NT2/D1 (cell line): ENCODE data around the gene PIK3R6.
A peak's percentile ranks its signal among the peaks of the same experiment; 100 is the strongest.
"Not testable (repeated sequence)": the region's sequence is repeated elsewhere in the genome, so short reads cannot be mapped to it uniquely, and the experiment has no call there.

Experiments
- DNase-seq: peaks from one replicate; pipeline ENCODE4 v3.0.0-alpha.2; 2011; ENCODE audit warnings: low read depth, low spot score
- H3K27me3 ChIP-seq: 2 replicates; pipeline ENCODE4 v1.6.0; 2011; ENCODE audit warnings: mild to moderate bottlenecking; ENCODE audit not compliant: insufficient read length, insufficient read depth
- H3K36me3 ChIP-seq: 2 replicates; pipeline ENCODE4 v1.6.1; 2011; ENCODE audit warnings: mild to moderate bottlenecking, low read length, mixed read lengths; ENCODE audit not compliant: insufficient read depth, insufficient read length
- H3K4me1 ChIP-seq: 2 replicates; pipeline ENCODE4 v1.5.1; 2011; ENCODE audit not compliant: insufficient read depth, insufficient read length
- H3K4me3 ChIP-seq: 2 replicates; pipeline ENCODE4 v1.5.1; 2011; ENCODE audit warnings: low read depth; ENCODE audit not compliant: insufficient read length
- H3K9ac ChIP-seq: 2 replicates; pipeline ENCODE4 v1.6.0; 2011; ENCODE audit warnings: low read depth; ENCODE audit not compliant: insufficient read length
- H3K9me3 ChIP-seq: 2 replicates; pipeline ENCODE4 v1.5.1; 2011; ENCODE audit warnings: mild to moderate bottlenecking, low read length; ENCODE audit not compliant: insufficient read depth
- SUZ12 ChIP-seq: IDR thresholded peaks from 2 replicates; pipeline ENCODE4 v1.6.1; 2011; ENCODE audit not compliant: insufficient read length, insufficient read depth; ENCODE audit errors: extremely low read depth
- YY1 ChIP-seq: IDR thresholded peaks from 2 replicates; pipeline ENCODE4 v1.6.1; 2011; ENCODE audit not compliant: insufficient read length, insufficient read depth
- ZNF274 ChIP-seq: IDR thresholded peaks from 2 replicates; pipeline ENCODE4 v1.6.1; 2011; ENCODE audit warnings: mild to moderate bottlenecking, low read depth, low read length

The PIK3R6 gene

GRCh38 chr17:8862213-8863056 is 5.0 kb downstream of the PIK3R6 start:
- TF ChIP-seq ZNF274, result no peak
- TF ChIP-seq YY1, result no peak
- TF ChIP-seq SUZ12, result no peak
- no peak for DNase-seq
- no peak overlapping the region for H3K4me3 ChIP-seq
- H3K36me3 ChIP-seq, result no peaks in the 10 kb centered on the region
- H3K4me1 ChIP-seq, result peaks cover 12% of the 10 kb centered on the region
- no peaks in the 10 kb centered on the region for H3K27me3 ChIP-seq
- H3K9me3 ChIP-seq, result no peaks in the 10 kb centered on the region
- H3K9ac ChIP-seq, result no peak overlapping the region

- Histone ChIP-seq H3K9ac (no peak overlapping the region), H3K4me1 (peaks cover 12% of the 10 kb centered on the region)
- TF ChIP-seq ZNF274 (no peak), YY1 (no peak), SUZ12 (no peak)
These were observed 5.8 kb downstream of the PIK3R6 start for GRCh38 chr17:8861495-8862181.

DNA sequence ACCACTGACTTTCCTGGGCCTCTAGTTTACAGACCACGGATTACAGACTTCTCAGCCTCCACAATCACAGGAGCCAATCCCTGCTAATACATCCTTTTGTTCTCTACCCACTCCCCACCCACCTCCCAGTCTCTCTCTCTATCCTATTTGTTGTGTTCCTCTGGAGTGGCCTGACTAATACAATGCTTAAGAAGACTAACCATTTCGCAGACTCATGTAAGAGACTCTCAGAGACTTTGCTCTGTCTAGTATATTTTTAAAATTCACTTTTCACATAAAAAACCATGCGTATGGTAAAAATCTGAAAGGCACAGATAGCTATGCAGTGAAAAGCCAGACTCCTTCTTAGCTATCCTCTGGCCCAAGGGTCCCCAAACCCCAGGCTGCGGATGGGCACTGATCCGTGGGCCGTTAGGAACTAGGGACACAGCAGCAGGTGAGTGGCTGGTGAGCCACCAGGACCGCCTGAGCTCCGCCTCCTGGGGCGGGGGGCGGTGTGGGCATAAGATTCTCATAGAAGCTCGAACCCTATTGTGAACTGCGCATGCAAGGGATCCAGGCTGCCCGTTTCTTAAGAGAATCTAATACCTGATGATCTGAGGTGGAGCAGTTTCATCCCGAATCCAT is 7.6 kb downstream of the PIK3R6 start:
- no peak for TF ChIP-seq ZNF274
- TF ChIP-seq SUZ12, result no peak
- TF ChIP-seq YY1, result no peak
- Histone ChIP-seq H3K36me3 (no peaks in the 10 kb centered on the region), H3K9me3 (no peaks in the 10 kb centered on the region), H3K4me3 (no peak overlapping the region), H3K9ac (no peak overlapping the region), H3K4me1 (peaks cover 12% of the 10 kb centered on the region), H3K27me3 (no peaks in the 10 kb centered on the region)
- no peak for DNase-seq

More at GRCh38 chr17:8861495-8862181, 5.8 kb downstream of the PIK3R6 start:
- Histone ChIP-seq H3K36me3 (no peaks in the 10 kb centered on the region), H3K27me3 (no peaks in the 10 kb centered on the region), H3K4me3 (no peak overlapping the region), H3K9me3 (no peaks in the 10 kb centered on the region)
- DNase-seq, result no peak

GRCh38 chr17:8859027-8859803 is 8.3 kb downstream of the PIK3R6 start:
- no peak for TF ChIP-seq SUZ12
- TF ChIP-seq ZNF274, result no peak
- TF ChIP-seq YY1, result no peak
- Histone ChIP-seq H3K4me1 (peaks cover 12% of the 10 kb centered on the region), H3K27me3 (no peaks in the 10 kb centered on the region), H3K9ac (no peak overlapping the region), H3K36me3 (no peaks in the 10 kb centered on the region), H3K9me3 (no peaks in the 10 kb centered on the region), H3K4me3 (no peak overlapping the region)
- no peak for DNase-seq

GRCh38 chr17:8857919-8858318 is 9.6 kb downstream of the PIK3R6 start:
- Histone ChIP-seq H3K4me3 (no peak overlapping the region), H3K4me1 (peaks cover 12% of the 10 kb centered on the region), H3K9me3 (no peaks in the 10 kb centered on the region), H3K27me3 (no peaks in the 10 kb centered on the region), H3K9ac (no peak overlapping the region), H3K36me3 (no peaks in the 10 kb centered on the region)
- no peak for TF ChIP-seq SUZ12
- TF ChIP-seq YY1, result no peak
- no peak for TF ChIP-seq ZNF274
- peak; percentile 2 for DNase-seq

GRCh38 chr17:8856869-8857575 is 10.5 kb downstream of the PIK3R6 start:
- Histone ChIP-seq H3K27me3 (no peaks in the 10 kb centered on the region), H3K4me1 (peaks cover 12% of the 10 kb centered on the region), H3K4me3 (no peak overlapping the region), H3K9ac (no peak overlapping the region), H3K9me3 (no peaks in the 10 kb centered on the region), H3K36me3 (no peaks in the 10 kb centered on the region)
- TF ChIP-seq YY1 (no peak), ZNF274 (no peak), SUZ12 (no peak)
- DNase-seq, result no peak

GRCh38 chr17:8856205-8856603 is 11.3 kb downstream of the PIK3R6 start:
- H3K9me3 ChIP-seq, H3K4me3 ChIP-seq, DNase-seq, H3K36me3 ChIP-seq, H3K27me3 ChIP-seq, H3K9ac ChIP-seq: not testable (repeated sequence)
- H3K4me1 ChIP-seq, result peaks cover 12% of the 10 kb centered on the region
